Astrocyte of the spinal cord (primary cell): Measurements from ENCODE around the gene SOX11.

ENCODE experiments used
- DNase-seq: peaks from one replicate; pipeline ENCODE4 v3.0.0; 2011; ENCODE audit warnings: low read depth, low spot score
- H3K4me3 ChIP-seq: 2 replicates; pipeline ENCODE4 v1.5.1; 2011; ENCODE audit warnings: low read depth, mild to moderate bottlenecking, low read length, moderate library complexity
- in situ Hi-C: cut with HindIII; loops from 2 replicates; pipeline ENCODE4 v1.10.0; 2017; ENCODE audit warnings: low sequenced_read_pairs
- TF ChIP-seq, protein P1 (sequence below): IDR thresholded peaks from 2 replicates; pipeline ENCODE4 v1.5.1; 2012; ENCODE audit warnings: low read depth, mild to moderate bottlenecking, low read length, inconsistent platforms

SOX11 gene

DNA sequence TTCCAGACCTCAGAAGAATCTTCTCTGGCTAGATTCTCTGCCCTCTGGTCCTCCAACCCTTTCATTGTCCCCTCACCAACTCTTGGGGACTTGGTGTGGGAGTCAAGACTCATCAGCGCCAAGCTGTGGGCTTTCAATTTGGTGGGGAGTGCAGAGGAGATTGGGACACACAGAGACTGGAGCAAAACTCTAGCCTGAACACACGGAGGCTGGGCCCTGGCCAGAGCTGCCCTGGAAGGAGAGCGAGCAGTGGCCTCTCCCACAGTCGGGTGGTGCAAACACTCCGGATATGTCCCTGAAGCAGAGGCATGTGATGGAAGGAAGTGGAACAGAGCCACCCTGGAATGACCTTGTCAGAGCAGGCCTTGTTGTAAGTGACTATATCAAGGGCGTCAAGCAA lies 8.7 kb upstream of the SOX11 start:
- TF ChIP-seq, protein P1, sequence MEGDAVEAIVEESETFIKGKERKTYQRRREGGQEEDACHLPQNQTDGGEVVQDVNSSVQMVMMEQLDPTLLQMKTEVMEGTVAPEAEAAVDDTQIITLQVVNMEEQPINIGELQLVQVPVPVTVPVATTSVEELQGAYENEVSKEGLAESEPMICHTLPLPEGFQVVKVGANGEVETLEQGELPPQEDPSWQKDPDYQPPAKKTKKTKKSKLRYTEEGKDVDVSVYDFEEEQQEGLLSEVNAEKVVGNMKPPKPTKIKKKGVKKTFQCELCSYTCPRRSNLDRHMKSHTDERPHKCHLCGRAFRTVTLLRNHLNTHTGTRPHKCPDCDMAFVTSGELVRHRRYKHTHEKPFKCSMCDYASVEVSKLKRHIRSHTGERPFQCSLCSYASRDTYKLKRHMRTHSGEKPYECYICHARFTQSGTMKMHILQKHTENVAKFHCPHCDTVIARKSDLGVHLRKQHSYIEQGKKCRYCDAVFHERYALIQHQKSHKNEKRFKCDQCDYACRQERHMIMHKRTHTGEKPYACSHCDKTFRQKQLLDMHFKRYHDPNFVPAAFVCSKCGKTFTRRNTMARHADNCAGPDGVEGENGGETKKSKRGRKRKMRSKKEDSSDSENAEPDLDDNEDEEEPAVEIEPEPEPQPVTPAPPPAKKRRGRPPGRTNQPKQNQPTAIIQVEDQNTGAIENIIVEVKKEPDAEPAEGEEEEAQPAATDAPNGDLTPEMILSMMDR = no peak
- in situ Hi-C loops = no loop called here
- DNase-seq = no peak
- H3K4me3 ChIP-seq = no peak overlapping the region

DNA sequence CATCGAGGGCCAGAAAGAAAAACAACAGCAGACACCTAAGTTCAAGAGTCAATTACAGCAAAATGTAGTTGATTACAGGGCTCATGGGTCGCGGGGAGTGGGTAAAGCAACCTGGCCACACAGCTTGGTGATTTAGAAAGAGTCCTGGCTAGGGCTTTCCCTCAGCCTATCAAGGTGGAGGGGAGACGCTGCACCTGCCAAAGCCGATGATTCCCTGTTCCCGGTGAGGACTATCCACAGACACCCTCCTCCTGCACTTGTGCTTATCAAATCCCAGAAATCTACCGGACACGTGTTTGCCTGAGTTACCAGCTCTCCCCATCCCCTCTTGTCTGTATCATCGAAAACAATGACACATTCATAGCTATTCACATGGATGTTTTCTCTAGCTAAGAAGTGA lies 7.0 kb upstream of the SOX11 start:
- no peak overlapping the region for H3K4me3 ChIP-seq
- in situ Hi-C loops = no loop called here
- TF ChIP-seq, protein P1 = no peak
- DNase-seq = no peak

DNA sequence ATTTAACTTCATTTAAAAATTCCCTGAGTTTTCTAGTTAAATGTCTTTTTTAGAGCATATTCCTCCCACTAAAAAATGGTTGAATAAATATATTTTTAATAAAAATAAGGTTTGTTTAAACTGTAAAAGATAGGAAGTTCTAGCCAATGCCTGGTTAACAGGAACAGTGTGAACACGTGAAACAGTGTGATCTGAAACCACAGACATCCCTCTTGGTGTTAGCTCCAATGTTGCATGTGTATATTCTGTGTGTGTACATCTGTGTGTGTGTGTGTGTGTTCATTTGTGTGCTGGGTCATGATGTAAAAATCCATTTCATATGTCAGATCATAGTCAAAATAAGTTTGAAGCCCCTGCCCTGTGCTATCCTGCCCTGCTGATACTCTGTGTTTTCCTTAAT lies 6.1 kb upstream of the SOX11 start:
- TF ChIP-seq, protein P1 = no peak
- no peak for DNase-seq
- in situ Hi-C loops = no loop called here
- no peak overlapping the region for H3K4me3 ChIP-seq

DNA sequence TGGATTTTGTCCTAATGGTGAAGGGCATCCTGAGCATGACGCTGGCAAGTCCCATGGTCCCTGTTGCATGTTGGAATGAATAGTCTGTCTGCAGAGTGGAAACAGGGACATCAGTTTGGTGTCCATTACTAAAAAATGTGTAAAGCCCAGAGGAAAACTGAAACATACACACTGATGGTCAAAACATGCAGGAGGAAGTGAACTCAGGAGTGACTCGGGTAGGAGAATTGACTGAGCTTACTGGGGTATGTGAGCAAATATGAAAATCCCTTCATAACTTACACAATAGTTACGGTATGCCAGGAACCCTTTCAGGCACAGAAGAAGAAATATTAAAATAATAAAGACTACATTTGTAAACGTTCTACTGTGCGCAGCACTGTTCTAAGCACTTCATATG lies 5.6 kb upstream of the SOX11 start:
- no peak for DNase-seq
- TF ChIP-seq, protein P1 = no peak
- in situ Hi-C loops = no loop called here
- H3K4me3 ChIP-seq = no peak overlapping the region

DNA sequence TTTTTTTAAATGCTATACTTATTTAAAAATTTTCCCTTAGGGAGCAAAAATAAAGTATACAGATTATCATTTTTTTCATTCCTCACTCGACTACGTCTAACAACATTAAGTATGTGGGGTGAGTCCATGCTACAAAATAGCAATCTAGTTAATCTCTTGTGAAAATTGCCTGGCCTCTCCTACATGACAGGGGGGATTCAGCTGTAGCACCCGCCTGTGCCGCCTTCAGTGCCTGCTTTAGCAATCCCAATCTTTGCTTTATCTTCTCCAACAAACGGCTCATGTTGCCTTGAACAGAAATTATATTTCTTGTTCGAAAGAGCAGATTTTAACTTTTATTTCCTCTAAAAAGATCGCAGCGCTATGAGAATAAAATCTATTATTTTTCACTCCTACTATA lies 2.4 kb upstream of the SOX11 start:
- TF ChIP-seq, protein P1 = no peak
- in situ Hi-C loops = no loop called here
- DNase-seq = no peak
- H3K4me3 ChIP-seq = no peak overlapping the region

DNA sequence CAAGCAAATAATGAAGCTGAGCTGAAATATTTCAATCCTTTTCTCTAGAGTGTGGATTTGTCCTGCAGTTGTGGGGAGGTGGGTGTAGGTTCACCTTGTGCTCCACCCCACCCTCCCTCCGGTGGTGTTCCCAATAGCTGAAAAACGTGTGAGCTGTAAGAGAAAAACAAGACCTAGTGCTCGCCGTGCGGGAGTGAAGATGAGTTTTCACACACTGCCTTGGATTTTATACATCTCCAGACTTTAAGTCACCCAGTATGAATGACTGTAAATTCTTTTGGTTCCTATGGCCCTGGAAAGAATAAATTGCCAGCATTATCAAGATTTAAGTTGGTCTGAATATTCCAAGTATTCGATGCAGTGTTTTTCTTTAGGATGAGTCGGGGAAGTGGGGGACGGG lies 1.9 kb upstream of the SOX11 start:
- in situ Hi-C loops = no loop called here
- H3K4me3 ChIP-seq = peak overlapping the region; percentile 81

More for the DNA sequence above, 1.9 kb upstream of the SOX11 start:
- peak; percentile 34 for DNase-seq
- TF ChIP-seq, protein P1 = no peak
